Liver (tissue), 9 donors: ENCODE data around the gene SCAF11. TPM values are rescaled to one million over a fixed set of nuclear protein-coding genes. Genes with fewer than 3 reads are reported as not detected.

Source experiments
- DNase-seq: peaks from one replicate; pipeline ENCODE4 v3.0.0-alpha.2; 2017; ENCODE audit warnings: low spot score
- H3K27ac ChIP-seq, 2 donors: one replicate each; pipeline ENCODE4 v1.7.0; 2013; ENCODE audit warnings: inconsistent platforms in 2 of 2, low read length in 2 of 2, control low read depth in 1 of 2, low read depth in 1 of 2, mild to moderate bottlenecking in 1 of 2
- H3K27me3 ChIP-seq, 4 donors: one replicate each; pipeline versions ENCODE4 v1.6.1 to v1.7.0; 2013; ENCODE audit warnings: low read length in 3 of 4, inconsistent platforms in 1 of 4, mild to moderate bottlenecking in 1 of 4, moderate library complexity in 1 of 4; ENCODE audit not compliant: control insufficient read depth in 4 of 4, insufficient read depth in 4 of 4
- H3K36me3 ChIP-seq, 4 donors: one replicate each; pipeline versions ENCODE4 v1.6.1 to v1.7.0; 2013; ENCODE audit warnings: low read length in 3 of 4, mild to moderate bottlenecking in 3 of 4, low read depth in 1 of 4, moderate library complexity in 1 of 4; ENCODE audit not compliant: control insufficient read depth in 4 of 4, insufficient read depth in 3 of 4
- H3K4me1 ChIP-seq, 4 donors: one replicate each; pipeline versions ENCODE4 v1.6.1 to v1.7.0; 2013; ENCODE audit warnings: low read length in 3 of 4, mild to moderate bottlenecking in 3 of 4, moderate library complexity in 1 of 4; ENCODE audit not compliant: control insufficient read depth in 4 of 4, insufficient read depth in 4 of 4
- H3K4me3 ChIP-seq, 3 donors: one replicate each; pipeline versions ENCODE4 v1.6.1 to v1.7.0; 2013; ENCODE audit warnings: low read length in 3 of 3, control low read depth in 1 of 3, low read depth in 1 of 3, mild to moderate bottlenecking in 1 of 3
- H3K9ac ChIP-seq, 2 donors: one replicate each; pipeline ENCODE4 v1.7.0; 2013; ENCODE audit warnings: low read length in 2 of 2, mild to moderate bottlenecking in 2 of 2, moderate library complexity in 2 of 2, control low read depth in 1 of 2, low read depth in 1 of 2
- H3K9me3 ChIP-seq, 4 donors: one replicate each; pipeline versions ENCODE4 v1.6.1 to v1.7.0; 2013; ENCODE audit warnings: low read length in 3 of 4; ENCODE audit not compliant: control insufficient read depth in 4 of 4
- EGR1 ChIP-seq, 2 donors: IDR thresholded peaks; 2 replicates each; pipeline ENCODE4 v1.6.1; 2016 to 2018; ENCODE audit warnings: antibody characterized with exemption in 2 of 2, low read depth in 2 of 2
- FOXA1 ChIP-seq: IDR thresholded peaks from 2 replicates; pipeline ENCODE4 v1.6.1; 2016; ENCODE audit warnings: antibody characterized with exemption
- FOXA2 ChIP-seq: IDR thresholded peaks from 2 replicates; pipeline ENCODE4 v1.6.1; 2016; ENCODE audit warnings: antibody characterized with exemption
- HNF4A ChIP-seq, 2 donors: conservative IDR thresholded peaks; 2 replicates each; pipeline ENCODE4 v1.6.1; 2016; ENCODE audit warnings: antibody characterized with exemption in 2 of 2, mild to moderate bottlenecking in 2 of 2
- HNF4G ChIP-seq: IDR thresholded peaks from 2 replicates; pipeline ENCODE4 v1.6.1; 2016; ENCODE audit warnings: antibody characterized with exemption
- JUND ChIP-seq, 2 donors: IDR thresholded peaks; 2 replicates each; pipeline ENCODE4 v1.6.1; 2016; ENCODE audit warnings: antibody characterized with exemption in 2 of 2
- NR2F2 ChIP-seq: IDR thresholded peaks from 2 replicates; pipeline ENCODE4 v1.6.1; 2016; ENCODE audit warnings: antibody characterized with exemption
- RAD21 ChIP-seq, 2 donors: IDR thresholded peaks; 2 replicates each; pipeline ENCODE4 v1.6.1; 2016; ENCODE audit warnings: antibody characterized with exemption in 2 of 2, mild to moderate bottlenecking in 2 of 2
- RXRA ChIP-seq, 2 donors: IDR thresholded peaks; 2 replicates each; pipeline ENCODE4 v1.6.1; 2017 to 2018; ENCODE audit warnings: antibody characterized with exemption in 2 of 2, mild to moderate bottlenecking in 1 of 2
- TAF1 ChIP-seq: conservative IDR thresholded peaks from 2 replicates; pipeline ENCODE4 v1.6.1; 2016; ENCODE audit warnings: antibody characterized with exemption, mild to moderate bottlenecking
- YY1 ChIP-seq: IDR thresholded peaks from 2 replicates; pipeline ENCODE4 v1.6.1; 2016; ENCODE audit warnings: antibody characterized with exemption, mild to moderate bottlenecking
- WGBS: extraction: QIAGEN DNeasy Blood & Tissue Kit; methylation state at CpG from one replicate; pipeline ENCODE4 v1.1.7; 2013; 5-methylcytosine and 5-hydroxymethylcytosine counted together
- polyA plus RNA-seq, 2 donors: library from polyadenylated mRNA; stranded (reverse) in 1 of 2; unstranded in 1 of 2; fragments of 200-250 nt in 1 of 2; fragments of >200 nt in 1 of 2; fragmentation: Nextera tagmentation in 1 of 2; extraction: Ambion mirVana in 1 of 2; gene quantifications; one replicate each; pipeline versions ENCODE4 v1.2.1 to v1.2.3, GENCODE V29; 2013 to 2015
- total RNA-seq, 2 donors: library from RNA; depleted of rRNA; stranded (reverse); fragments of >200 nt; gene quantifications; one replicate each; pipeline ENCODE4 v1.2.3, GENCODE V29; 2014
- TF ChIP-seq, protein P1 (sequence below): fragments of 150-350 bp; IDR thresholded peaks from 2 replicates; pipeline ENCODE4 v1.5.1; 2017; ENCODE audit warnings: improper control_type of control experiment, low read depth, low read length; ENCODE audit not compliant: missing input control
- TF ChIP-seq, protein P2 (sequence below): IDR thresholded peaks from 2 replicates; pipeline ENCODE4 v1.6.1; 2016; ENCODE audit warnings: antibody characterized with exemption
- TF ChIP-seq, protein P3 (sequence below): IDR thresholded peaks from 2 replicates; pipeline ENCODE4 v1.6.1; 2016; ENCODE audit warnings: antibody characterized with exemption
- TF ChIP-seq, protein P4 (sequence below): IDR thresholded peaks from 2 replicates; pipeline ENCODE4 v1.6.1; 2016; ENCODE audit warnings: antibody characterized with exemption
- TF ChIP-seq, protein P5 (sequence below): IDR thresholded peaks from 2 replicates; pipeline ENCODE4 v1.6.1; 2016; ENCODE audit warnings: antibody characterized with exemption, mild to moderate bottlenecking
- donor health status: healthy.
- donor health status: healthy.
- donor health status: healthy.
- donor health status: healthy.
- donor health status: healthy.

SCAF11 gene
- total and polyA plus RNA-seq, 4 donors: 15.6 to 80.0 (median 43.9) TPM

DNA sequence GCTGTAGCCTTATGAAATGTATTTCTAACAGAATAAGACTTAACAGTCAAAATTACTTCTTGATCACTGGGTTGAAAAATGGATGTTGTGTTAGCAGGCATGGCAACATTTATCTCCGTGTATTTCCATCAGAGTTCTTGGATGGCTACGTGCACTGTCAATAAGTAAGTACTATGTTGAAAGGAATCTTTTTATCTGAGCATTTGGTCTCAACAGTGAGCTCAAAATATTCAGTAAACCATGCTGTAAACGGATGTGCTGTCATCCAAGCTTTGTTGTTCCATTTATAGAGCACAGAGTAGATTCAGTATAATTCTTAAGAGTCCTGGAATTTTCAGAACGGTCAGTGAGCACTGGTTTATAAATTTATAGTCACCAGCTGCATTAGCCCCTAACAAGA, 15.5 kb downstream of the SCAF11 start (continued):
- TF ChIP-seq, protein P1, sequence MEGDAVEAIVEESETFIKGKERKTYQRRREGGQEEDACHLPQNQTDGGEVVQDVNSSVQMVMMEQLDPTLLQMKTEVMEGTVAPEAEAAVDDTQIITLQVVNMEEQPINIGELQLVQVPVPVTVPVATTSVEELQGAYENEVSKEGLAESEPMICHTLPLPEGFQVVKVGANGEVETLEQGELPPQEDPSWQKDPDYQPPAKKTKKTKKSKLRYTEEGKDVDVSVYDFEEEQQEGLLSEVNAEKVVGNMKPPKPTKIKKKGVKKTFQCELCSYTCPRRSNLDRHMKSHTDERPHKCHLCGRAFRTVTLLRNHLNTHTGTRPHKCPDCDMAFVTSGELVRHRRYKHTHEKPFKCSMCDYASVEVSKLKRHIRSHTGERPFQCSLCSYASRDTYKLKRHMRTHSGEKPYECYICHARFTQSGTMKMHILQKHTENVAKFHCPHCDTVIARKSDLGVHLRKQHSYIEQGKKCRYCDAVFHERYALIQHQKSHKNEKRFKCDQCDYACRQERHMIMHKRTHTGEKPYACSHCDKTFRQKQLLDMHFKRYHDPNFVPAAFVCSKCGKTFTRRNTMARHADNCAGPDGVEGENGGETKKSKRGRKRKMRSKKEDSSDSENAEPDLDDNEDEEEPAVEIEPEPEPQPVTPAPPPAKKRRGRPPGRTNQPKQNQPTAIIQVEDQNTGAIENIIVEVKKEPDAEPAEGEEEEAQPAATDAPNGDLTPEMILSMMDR: no peak
- no peak for TF ChIP-seq HNF4A (conservative IDR thresholded peaks at IDR 0.05)
- TF ChIP-seq EGR1 (IDR thresholded peaks at IDR 0.05; ENCODE audit: low read depth in 2 of 2): no peak
- no peak for TF ChIP-seq NR2F2
- TF ChIP-seq, protein P2, sequence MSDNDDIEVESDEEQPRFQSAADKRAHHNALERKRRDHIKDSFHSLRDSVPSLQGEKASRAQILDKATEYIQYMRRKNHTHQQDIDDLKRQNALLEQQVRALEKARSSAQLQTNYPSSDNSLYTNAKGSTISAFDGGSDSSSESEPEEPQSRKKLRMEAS: no peak
- TF ChIP-seq YY1: no peak

DNA sequence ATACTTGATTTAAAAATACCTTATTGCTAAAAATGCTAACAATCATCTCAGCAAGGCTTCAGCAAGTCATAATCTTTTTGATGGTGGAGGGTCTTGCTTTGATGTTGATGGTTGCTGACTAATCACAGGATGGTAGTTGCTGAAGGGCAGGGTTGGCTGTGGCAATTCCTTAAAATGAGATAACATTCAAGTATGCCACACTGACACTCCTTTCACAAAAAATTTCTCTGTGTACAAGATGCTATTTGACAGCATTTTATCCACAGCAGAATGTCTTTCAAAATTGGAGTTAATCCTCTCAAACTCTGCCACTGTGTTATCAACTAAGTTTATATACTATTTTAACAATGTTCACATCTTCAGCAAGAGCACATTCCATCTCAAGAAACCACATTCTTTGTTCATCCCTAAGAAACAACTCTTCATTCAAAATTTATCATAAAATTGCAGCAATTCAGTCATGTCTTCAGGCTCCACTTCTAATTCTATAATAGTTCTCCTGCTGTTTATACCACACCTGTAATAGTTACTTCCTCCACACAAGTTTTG, 16.1 kb downstream of the SCAF11 start:
- Histone ChIP-seq H3K9ac (no peak overlapping the region), H3K9me3 (no peaks in the 10 kb centered on the region), H3K4me1 (peaks cover 0 to 13% (median 4%) of the 10 kb centered on the region in 4 donors), H3K27me3 (no peaks in the 10 kb centered on the region), H3K4me3 (no peak overlapping the region), H3K36me3 (peaks cover 0 to 3% (median 1%) of the 10 kb centered on the region in 4 donors), H3K27ac (no peak overlapping the region)
- no peak for TF ChIP-seq FOXA2
- no peak for TF ChIP-seq JUND (IDR thresholded peaks at IDR 0.05)
- no peak for TF ChIP-seq FOXA1
- TF ChIP-seq YY1: no peak
- DNase-seq: no peak

DNA sequence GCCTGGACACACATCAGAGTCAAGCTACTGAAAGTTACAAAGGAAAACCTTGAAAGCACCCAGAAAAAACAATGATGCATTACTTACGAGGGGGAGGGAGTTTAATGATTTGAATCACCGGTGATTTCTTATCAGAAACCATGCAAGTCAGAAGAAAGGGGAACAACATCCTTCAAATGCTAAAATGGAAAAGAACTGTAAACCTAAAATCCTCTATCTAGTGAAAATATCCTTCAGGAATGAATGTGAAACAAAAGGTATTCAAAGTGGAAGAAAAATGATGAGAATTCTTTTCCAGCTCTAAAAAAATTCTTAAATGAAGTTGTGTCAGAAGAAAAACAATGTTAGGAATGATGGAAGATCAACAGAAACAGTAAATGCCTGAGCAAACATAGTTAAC, 16.8 kb downstream of the SCAF11 start:
- no peak overlapping the region for H3K27ac ChIP-seq
- no peaks in the 10 kb centered on the region for H3K27me3 ChIP-seq
- no peaks in the 10 kb centered on the region for H3K9me3 ChIP-seq
- WGBS: 59% methylated on average over 2 of the region's 2 CpGs
- no peak for TF ChIP-seq JUND (IDR thresholded peaks at IDR 0.05)
- TF ChIP-seq, protein P3, sequence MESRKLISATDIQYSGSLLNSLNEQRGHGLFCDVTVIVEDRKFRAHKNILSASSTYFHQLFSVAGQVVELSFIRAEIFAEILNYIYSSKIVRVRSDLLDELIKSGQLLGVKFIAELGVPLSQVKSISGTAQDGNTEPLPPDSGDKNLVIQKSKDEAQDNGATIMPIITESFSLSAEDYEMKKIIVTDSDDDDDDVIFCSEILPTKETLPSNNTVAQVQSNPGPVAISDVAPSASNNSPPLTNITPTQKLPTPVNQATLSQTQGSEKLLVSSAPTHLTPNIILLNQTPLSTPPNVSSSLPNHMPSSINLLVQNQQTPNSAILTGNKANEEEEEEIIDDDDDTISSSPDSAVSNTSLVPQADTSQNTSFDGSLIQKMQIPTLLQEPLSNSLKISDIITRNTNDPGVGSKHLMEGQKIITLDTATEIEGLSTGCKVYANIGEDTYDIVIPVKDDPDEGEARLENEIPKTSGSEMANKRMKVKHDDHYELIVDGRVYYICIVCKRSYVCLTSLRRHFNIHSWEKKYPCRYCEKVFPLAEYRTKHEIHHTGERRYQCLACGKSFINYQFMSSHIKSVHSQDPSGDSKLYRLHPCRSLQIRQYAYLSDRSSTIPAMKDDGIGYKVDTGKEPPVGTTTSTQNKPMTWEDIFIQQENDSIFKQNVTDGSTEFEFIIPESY: no peak
- TF ChIP-seq, protein P4, sequence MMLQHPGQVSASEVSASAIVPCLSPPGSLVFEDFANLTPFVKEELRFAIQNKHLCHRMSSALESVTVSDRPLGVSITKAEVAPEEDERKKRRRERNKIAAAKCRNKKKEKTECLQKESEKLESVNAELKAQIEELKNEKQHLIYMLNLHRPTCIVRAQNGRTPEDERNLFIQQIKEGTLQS: no peak
- no peak for TF ChIP-seq FOXA2
- TF ChIP-seq, protein P5, sequence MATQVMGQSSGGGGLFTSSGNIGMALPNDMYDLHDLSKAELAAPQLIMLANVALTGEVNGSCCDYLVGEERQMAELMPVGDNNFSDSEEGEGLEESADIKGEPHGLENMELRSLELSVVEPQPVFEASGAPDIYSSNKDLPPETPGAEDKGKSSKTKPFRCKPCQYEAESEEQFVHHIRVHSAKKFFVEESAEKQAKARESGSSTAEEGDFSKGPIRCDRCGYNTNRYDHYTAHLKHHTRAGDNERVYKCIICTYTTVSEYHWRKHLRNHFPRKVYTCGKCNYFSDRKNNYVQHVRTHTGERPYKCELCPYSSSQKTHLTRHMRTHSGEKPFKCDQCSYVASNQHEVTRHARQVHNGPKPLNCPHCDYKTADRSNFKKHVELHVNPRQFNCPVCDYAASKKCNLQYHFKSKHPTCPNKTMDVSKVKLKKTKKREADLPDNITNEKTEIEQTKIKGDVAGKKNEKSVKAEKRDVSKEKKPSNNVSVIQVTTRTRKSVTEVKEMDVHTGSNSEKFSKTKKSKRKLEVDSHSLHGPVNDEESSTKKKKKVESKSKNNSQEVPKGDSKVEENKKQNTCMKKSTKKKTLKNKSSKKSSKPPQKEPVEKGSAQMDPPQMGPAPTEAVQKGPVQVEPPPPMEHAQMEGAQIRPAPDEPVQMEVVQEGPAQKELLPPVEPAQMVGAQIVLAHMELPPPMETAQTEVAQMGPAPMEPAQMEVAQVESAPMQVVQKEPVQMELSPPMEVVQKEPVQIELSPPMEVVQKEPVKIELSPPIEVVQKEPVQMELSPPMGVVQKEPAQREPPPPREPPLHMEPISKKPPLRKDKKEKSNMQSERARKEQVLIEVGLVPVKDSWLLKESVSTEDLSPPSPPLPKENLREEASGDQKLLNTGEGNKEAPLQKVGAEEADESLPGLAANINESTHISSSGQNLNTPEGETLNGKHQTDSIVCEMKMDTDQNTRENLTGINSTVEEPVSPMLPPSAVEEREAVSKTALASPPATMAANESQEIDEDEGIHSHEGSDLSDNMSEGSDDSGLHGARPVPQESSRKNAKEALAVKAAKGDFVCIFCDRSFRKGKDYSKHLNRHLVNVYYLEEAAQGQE: no peak
- no peak for TF ChIP-seq EGR1 (IDR thresholded peaks at IDR 0.05; ENCODE audit: low read depth in 2 of 2)
- TF ChIP-seq, protein P2: no peak
- TF ChIP-seq YY1: no peak
- TF ChIP-seq HNF4G: no peak
- TF ChIP-seq RAD21 (IDR thresholded peaks at IDR 0.05): no peak
- no peak for TF ChIP-seq TAF1
- TF ChIP-seq FOXA1: no peak
- no peak for TF ChIP-seq RXRA (IDR thresholded peaks at IDR 0.05)
- TF ChIP-seq HNF4A (conservative IDR thresholded peaks at IDR 0.05): no peak
- H3K9ac ChIP-seq: no peak overlapping the region
- peaks cover 0 to 12% (median 3%) of the 10 kb centered on the region in 4 donors for H3K4me1 ChIP-seq
- no peak overlapping the region for H3K4me3 ChIP-seq
- peaks cover 0 to 3% (median 1%) of the 10 kb centered on the region in 4 donors for H3K36me3 ChIP-seq
- DNase-seq: no peak
